ENCODE data around the gene PMP22.

Gene PMP22

GRCh38 chr17:15265131-15265530 is at the start of gene PMP22:
Gene PMP22 (minus strand): TSS chr17:15265326. CDS start chr17:15260727, 4,599 bp downstream.
- Mint-ChIP-seq H3K36me3 (ENCODE audit: low read depth) (no peaks in the 10 kb centered on the region), H3K4me3 (no peak within 1 kb of the TSS), H3K27me3 (ENCODE audit: low read depth) (peaks cover 72% of the 10 kb centered on the region), H3K27ac (no peak within 1 kb of the TSS), H3K4me1 (ENCODE audit: low read depth) (peaks cover 3% of the 10 kb centered on the region), H3K9me3 (no peaks in the 10 kb centered on the region)
- DNase-seq (ENCODE audit: low spot score): no peak

- H3K9me3 Mint-ChIP-seq: no peaks in the 10 kb centered on the region
- H3K4me3 Mint-ChIP-seq: no peak overlapping the region
- DNase-seq (ENCODE audit: low spot score): no peak
- no peaks in the 10 kb centered on the region for H3K4me1 Mint-ChIP-seq (ENCODE audit: low read depth)
- H3K36me3 Mint-ChIP-seq (ENCODE audit: low read depth): no peaks in the 10 kb centered on the region
- H3K27ac Mint-ChIP-seq: no peak overlapping the region
- H3K27me3 Mint-ChIP-seq (ENCODE audit: low read depth): peaks cover 3% of the 10 kb centered on the region
These were observed 46.9 kb upstream of the PMP22 start for GRCh38 chr17:15311996-15312395.

- no peak for DNase-seq (ENCODE audit: low spot score)
- Mint-ChIP-seq H3K36me3 (ENCODE audit: low read depth) (no peaks in the 10 kb centered on the region), H3K4me1 (ENCODE audit: low read depth) (no peaks in the 10 kb centered on the region), H3K27ac (no peak overlapping the region), H3K4me3 (no peak overlapping the region), H3K27me3 (ENCODE audit: low read depth) (no peaks in the 10 kb centered on the region), H3K9me3 (no peaks in the 10 kb centered on the region)
These were observed 44.7 kb upstream of the PMP22 start for GRCh38 chr17:15309793-15310192.

GRCh38 chr17:15309236-15309635 is 44.1 kb upstream of the PMP22 start:
- Mint-ChIP-seq H3K36me3 (ENCODE audit: low read depth) (no peaks in the 10 kb centered on the region), H3K27me3 (ENCODE audit: low read depth) (no peaks in the 10 kb centered on the region), H3K4me1 (ENCODE audit: low read depth) (no peaks in the 10 kb centered on the region), H3K4me3 (no peak overlapping the region), H3K27ac (no peak overlapping the region), H3K9me3 (no peaks in the 10 kb centered on the region)
- DNase-seq (ENCODE audit: low spot score): no peak

GRCh38 chr17:15308758-15309157 is 43.6 kb upstream of the PMP22 start:
- H3K4me3 Mint-ChIP-seq: no peak overlapping the region
- no peaks in the 10 kb centered on the region for H3K36me3 Mint-ChIP-seq (ENCODE audit: low read depth)
- no peaks in the 10 kb centered on the region for H3K27me3 Mint-ChIP-seq (ENCODE audit: low read depth)
- no peak overlapping the region for H3K27ac Mint-ChIP-seq
- DNase-seq (ENCODE audit: low spot score): no peak
- H3K9me3 Mint-ChIP-seq: no peaks in the 10 kb centered on the region
- no peaks in the 10 kb centered on the region for H3K4me1 Mint-ChIP-seq (ENCODE audit: low read depth)

GRCh38 chr17:15307710-15308111 is 42.6 kb upstream of the PMP22 start:
- H3K4me1 Mint-ChIP-seq (ENCODE audit: low read depth): no peaks in the 10 kb centered on the region
- no peaks in the 10 kb centered on the region for H3K9me3 Mint-ChIP-seq
- H3K27me3 Mint-ChIP-seq (ENCODE audit: low read depth): no peaks in the 10 kb centered on the region
- H3K36me3 Mint-ChIP-seq (ENCODE audit: low read depth): no peaks in the 10 kb centered on the region
- no peak overlapping the region for H3K27ac Mint-ChIP-seq
- no peak for DNase-seq (ENCODE audit: low spot score)
- no peak overlapping the region for H3K4me3 Mint-ChIP-seq

GRCh38 chr17:15303851-15304250 is 38.7 kb upstream of the PMP22 start:
- no peaks in the 10 kb centered on the region for H3K27me3 Mint-ChIP-seq (ENCODE audit: low read depth)
- H3K27ac Mint-ChIP-seq: no peak overlapping the region
- no peaks in the 10 kb centered on the region for H3K4me1 Mint-ChIP-seq (ENCODE audit: low read depth)
- no peaks in the 10 kb centered on the region for H3K9me3 Mint-ChIP-seq
- no peak overlapping the region for H3K4me3 Mint-ChIP-seq
- H3K36me3 Mint-ChIP-seq (ENCODE audit: low read depth): no peaks in the 10 kb centered on the region
- DNase-seq (ENCODE audit: low spot score): no peak

- Mint-ChIP-seq H3K9me3 (no peaks in the 10 kb centered on the region), H3K4me3 (no peak overlapping the region), H3K27me3 (ENCODE audit: low read depth) (no peaks in the 10 kb centered on the region), H3K36me3 (ENCODE audit: low read depth) (no peaks in the 10 kb centered on the region), H3K4me1 (ENCODE audit: low read depth) (no peaks in the 10 kb centered on the region), H3K27ac (no peak overlapping the region)
- no peak for DNase-seq (ENCODE audit: low spot score)
These were observed 38.1 kb upstream of the PMP22 start for GRCh38 chr17:15303268-15303667.

- no peaks in the 10 kb centered on the region for H3K36me3 Mint-ChIP-seq (ENCODE audit: low read depth)
- DNase-seq (ENCODE audit: low spot score): no peak
- H3K27ac Mint-ChIP-seq: no peak overlapping the region
- no peak overlapping the region for H3K4me3 Mint-ChIP-seq
- no peaks in the 10 kb centered on the region for H3K27me3 Mint-ChIP-seq (ENCODE audit: low read depth)
- no peaks in the 10 kb centered on the region for H3K9me3 Mint-ChIP-seq
- H3K4me1 Mint-ChIP-seq (ENCODE audit: low read depth): no peaks in the 10 kb centered on the region
These were observed 36.7 kb upstream of the PMP22 start for GRCh38 chr17:15301845-15302244.

GRCh38 chr17:15298176-15298575 is 33.0 kb upstream of the PMP22 start:
- Mint-ChIP-seq H3K36me3 (ENCODE audit: low read depth) (no peaks in the 10 kb centered on the region), H3K4me1 (ENCODE audit: low read depth) (no peaks in the 10 kb centered on the region), H3K27ac (no peak overlapping the region), H3K9me3 (no peaks in the 10 kb centered on the region), H3K4me3 (no peak overlapping the region), H3K27me3 (ENCODE audit: low read depth) (no peaks in the 10 kb centered on the region)
- DNase-seq (ENCODE audit: low spot score): no peak

GRCh38 chr17:15293558-15293957 is 28.4 kb upstream of the PMP22 start:
- no peaks in the 10 kb centered on the region for H3K4me1 Mint-ChIP-seq (ENCODE audit: low read depth)
- no peak overlapping the region for H3K27ac Mint-ChIP-seq
- H3K9me3 Mint-ChIP-seq: no peaks in the 10 kb centered on the region
- H3K4me3 Mint-ChIP-seq: no peak overlapping the region
- H3K36me3 Mint-ChIP-seq (ENCODE audit: low read depth): no peaks in the 10 kb centered on the region
- no peak for DNase-seq (ENCODE audit: low spot score)
- no peaks in the 10 kb centered on the region for H3K27me3 Mint-ChIP-seq (ENCODE audit: low read depth)

GRCh38 chr17:15291674-15292361 is 26.7 kb upstream of the PMP22 start:
- no peak overlapping the region for H3K27ac Mint-ChIP-seq
- no peaks in the 10 kb centered on the region for H3K4me1 Mint-ChIP-seq (ENCODE audit: low read depth)
- H3K36me3 Mint-ChIP-seq (ENCODE audit: low read depth): no peaks in the 10 kb centered on the region
- H3K4me3 Mint-ChIP-seq: no peak overlapping the region
- DNase-seq (ENCODE audit: low spot score): no peak
- no peaks in the 10 kb centered on the region for H3K9me3 Mint-ChIP-seq
- peaks cover 7% of the 10 kb centered on the region for H3K27me3 Mint-ChIP-seq (ENCODE audit: low read depth)

- no peaks in the 10 kb centered on the region for H3K36me3 Mint-ChIP-seq (ENCODE audit: low read depth)
- peaks cover 8% of the 10 kb centered on the region for H3K27me3 Mint-ChIP-seq (ENCODE audit: low read depth)
These were observed 25.5 kb upstream of the PMP22 start for GRCh38 chr17:15290605-15291004.

GRCh38 chr17:15289285-15290183 is 24.4 kb upstream of the PMP22 start:
- no peaks in the 10 kb centered on the region for H3K36me3 Mint-ChIP-seq (ENCODE audit: low read depth)
- H3K27me3 Mint-ChIP-seq (ENCODE audit: low read depth): peaks cover 8% of the 10 kb centered on the region

More at GRCh38 chr17:15290605-15291004, 25.5 kb upstream of the PMP22 start:
- Mint-ChIP-seq H3K4me1 (ENCODE audit: low read depth) (no peaks in the 10 kb centered on the region), H3K9me3 (no peaks in the 10 kb centered on the region), H3K4me3 (no peak overlapping the region), H3K27ac (no peak overlapping the region)
- no peak for DNase-seq (ENCODE audit: low spot score)

More at GRCh38 chr17:15289285-15290183, 24.4 kb upstream of the PMP22 start:
- no peaks in the 10 kb centered on the region for H3K9me3 Mint-ChIP-seq
- no peak for DNase-seq (ENCODE audit: low spot score)
- no peak overlapping the region for H3K4me3 Mint-ChIP-seq
- no peaks in the 10 kb centered on the region for H3K4me1 Mint-ChIP-seq (ENCODE audit: low read depth)
- H3K27ac Mint-ChIP-seq: no peak overlapping the region
